Measurements from ENCODE around the gene PRAMEF5.
"Not testable (repeated sequence)": the region's sequence is repeated elsewhere in the genome, so short reads cannot be mapped to it uniquely, and the experiment has no call there.

Gene PRAMEF5

GRCh38 chr1:13253898-13254297 lies at the start of gene PRAMEF5:
TSS of gene PRAMEF5 (plus strand) at chr1:13254198. CDS start at chr1:13259269, 5,071 bp downstream.
- DNase-seq, result not testable (repeated sequence)

DNA sequence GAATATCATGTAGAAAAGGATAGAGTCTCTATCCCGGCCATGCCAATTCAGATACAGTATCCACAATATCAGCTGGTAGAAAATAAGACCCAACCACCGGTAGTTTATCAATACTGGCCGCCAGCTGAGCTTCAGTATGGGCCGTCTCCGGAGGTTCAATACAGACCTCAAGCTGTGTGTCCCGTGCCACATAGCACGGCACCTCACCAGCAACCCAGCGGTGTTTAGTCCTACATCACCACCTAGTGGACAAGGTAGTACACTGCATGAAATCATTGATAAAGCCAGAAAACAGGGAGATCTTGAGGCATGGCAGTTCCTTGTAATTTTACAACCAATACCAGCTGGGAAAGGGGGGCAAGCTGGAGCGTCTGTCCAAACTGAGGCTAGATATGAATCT lies 45.3 kb upstream of the PRAMEF5 start:
- DNase-seq, result not testable (repeated sequence)

DNA sequence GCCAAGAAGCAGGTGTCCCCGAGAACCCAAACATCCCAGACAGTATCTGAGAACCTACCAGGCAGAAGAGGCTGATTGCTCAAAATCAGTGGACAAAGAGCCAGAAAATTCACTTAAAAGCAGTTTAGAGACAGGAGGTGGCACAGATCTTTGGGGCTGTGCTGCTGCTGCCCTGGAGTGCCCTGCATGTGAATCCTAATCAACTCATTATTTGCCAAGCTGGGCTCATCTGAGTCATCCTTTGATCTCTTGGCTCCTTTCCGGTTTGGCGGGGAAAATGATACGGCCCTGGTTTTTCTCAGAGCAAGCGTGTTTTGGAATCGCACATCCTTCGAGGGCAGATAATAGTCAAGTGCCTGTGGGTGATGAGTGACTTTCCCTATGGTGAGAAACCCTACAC lies 37.4 kb upstream of the PRAMEF5 start:
- not testable (repeated sequence) for DNase-seq

- DNase-seq, result not testable (repeated sequence)
Observed at GRCh38 chr1:13219203-13219602, 34.8 kb upstream of the PRAMEF5 start.

- DNase-seq, result not testable (repeated sequence)
Observed at GRCh38 chr1:13222788-13223187, 31.2 kb upstream of the PRAMEF5 start.

DNA sequence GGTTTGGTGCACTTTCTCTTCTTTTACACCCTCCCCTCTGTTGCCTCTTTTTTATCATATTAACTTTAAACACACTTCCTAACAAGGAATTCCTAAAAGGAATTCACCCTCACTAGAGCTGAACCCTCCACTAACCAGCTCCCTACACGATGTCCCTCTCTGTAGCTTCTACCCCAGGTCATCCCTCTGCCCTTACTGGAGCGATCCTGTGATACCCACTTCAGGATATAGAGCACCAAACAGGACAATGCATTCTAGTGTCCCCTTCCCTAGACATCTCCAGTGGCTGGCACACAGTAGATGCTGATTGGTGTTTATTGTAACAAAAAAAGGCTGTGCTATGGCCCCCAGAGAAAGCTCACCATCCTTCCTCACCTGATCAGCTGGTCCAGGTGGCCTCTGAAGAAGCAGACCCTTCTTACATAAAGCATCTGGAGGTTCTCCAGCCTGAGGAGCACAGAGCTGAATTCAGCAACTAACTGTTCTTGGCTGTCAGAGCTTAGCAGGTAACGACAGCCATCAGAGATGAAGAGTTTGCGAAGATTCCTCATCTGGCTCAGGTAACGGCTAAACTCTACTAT lies 29.4 kb upstream of the PRAMEF5 start:
- no peak for DNase-seq

DNA sequence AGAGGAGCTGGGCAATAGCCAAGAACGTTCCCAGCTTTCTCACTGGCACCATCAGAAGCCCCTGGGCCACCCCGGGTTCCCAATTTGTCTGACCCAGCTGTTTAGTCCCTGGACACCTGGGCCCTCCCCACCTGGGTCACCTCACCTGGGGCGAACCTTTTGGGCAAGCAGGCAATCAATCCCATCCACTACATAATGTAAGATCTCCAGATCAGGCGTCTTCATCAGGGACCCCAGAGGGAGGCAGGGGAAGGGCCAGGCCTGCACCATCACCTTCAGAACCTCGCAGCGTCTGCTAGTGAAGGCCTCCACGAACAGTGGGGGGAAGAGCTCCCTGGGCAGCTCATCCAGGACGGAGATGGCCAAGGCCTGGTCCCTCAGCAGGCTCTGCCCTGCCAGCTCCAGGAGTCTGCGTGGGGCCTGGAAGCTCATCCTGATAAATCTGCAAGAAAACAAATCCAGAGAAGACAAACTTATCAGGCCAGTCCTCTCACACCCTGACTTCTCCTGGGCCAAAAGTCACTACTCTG lies 28.3 kb upstream of the PRAMEF5 start, which contains the start of gene PRAMEF18:
PRAMEF18 (minus strand) TSS at position 480 of the 530 bp plus-strand sequence; CDS start at position 432, 48 bp downstream.
- not testable (repeated sequence) for DNase-seq

DNA sequence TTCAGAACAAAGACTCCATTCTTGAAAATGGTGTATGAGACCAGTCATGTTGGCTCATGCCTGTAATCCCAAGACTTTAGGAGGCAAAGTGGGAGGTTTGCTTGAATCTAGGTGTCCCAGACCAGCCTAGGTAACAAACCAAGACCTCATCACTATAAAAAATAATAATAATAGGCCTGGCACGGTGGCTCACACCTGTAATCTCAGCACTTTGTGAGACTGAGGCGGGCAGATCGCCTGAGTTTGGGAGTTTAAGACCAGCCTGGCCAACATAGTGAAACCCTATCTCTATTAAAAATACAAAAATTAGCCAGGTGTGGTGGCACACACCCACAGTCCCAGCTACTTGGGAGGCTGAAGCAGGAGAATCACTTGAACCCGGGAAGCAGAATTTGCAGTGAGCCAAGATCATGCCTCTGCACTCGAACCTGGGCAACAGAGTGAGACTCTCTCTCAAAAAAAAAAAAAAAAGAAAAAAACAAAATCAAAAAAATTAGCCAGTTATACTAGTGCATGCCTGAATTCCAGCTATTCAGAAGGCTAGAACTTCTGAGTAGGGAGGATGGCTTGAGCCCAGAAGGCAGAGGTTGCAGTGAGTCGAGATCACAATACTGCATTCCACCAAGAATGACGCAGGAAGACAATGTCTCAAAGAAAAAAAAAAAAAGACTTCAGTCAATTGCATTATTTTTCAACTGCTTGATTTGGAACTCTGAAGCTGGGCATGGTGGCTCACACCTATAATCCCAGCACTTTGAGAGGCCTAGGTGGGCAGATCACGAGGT lies 26.5 kb upstream of the PRAMEF5 start:
- not testable (repeated sequence) for DNase-seq

GRCh38 chr1:13228343-13228781 lies 25.6 kb upstream of the PRAMEF5 start:
- peak; percentile 11 to 25 for DNase-seq

- not testable (repeated sequence) for DNase-seq
Observed at GRCh38 chr1:13230096-13230495, 23.9 kb upstream of the PRAMEF5 start.

DNA sequence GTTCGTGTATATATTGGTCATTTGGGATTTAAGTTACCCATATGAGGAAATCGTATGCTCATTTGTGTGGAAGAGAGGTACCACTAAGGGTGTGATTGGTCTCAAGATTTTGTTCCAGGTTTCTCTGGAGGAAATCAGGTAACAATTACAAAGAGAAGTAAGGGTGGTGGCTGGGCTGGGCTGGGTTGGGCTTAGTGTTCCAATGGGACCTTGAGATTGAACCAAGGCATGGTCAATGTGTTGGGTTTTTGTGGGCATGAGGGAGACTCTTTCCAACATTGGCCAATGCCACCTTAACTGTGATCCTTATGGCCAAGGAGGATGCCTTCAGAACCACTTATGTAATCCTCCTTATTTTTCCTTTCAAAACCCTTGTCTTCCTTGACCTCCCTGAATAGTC lies 23.4 kb upstream of the PRAMEF5 start:
- not testable (repeated sequence) for DNase-seq

- DNase-seq, result not testable (repeated sequence)
Observed at GRCh38 chr1:13231061-13231750, 22.8 kb upstream of the PRAMEF5 start.

- DNase-seq, result not testable (repeated sequence)
Observed at GRCh38 chr1:13232056-13232455, 21.9 kb upstream of the PRAMEF5 start.

- not testable (repeated sequence) for DNase-seq
Observed at GRCh38 chr1:13234057-13234456, 19.9 kb upstream of the PRAMEF5 start.

GRCh38 chr1:13237572-13237971 lies 16.4 kb upstream of the PRAMEF5 start:
- not testable (repeated sequence) for DNase-seq

- not testable (repeated sequence) for DNase-seq
Observed at GRCh38 chr1:13239633-13240032, 14.4 kb upstream of the PRAMEF5 start.

DNA sequence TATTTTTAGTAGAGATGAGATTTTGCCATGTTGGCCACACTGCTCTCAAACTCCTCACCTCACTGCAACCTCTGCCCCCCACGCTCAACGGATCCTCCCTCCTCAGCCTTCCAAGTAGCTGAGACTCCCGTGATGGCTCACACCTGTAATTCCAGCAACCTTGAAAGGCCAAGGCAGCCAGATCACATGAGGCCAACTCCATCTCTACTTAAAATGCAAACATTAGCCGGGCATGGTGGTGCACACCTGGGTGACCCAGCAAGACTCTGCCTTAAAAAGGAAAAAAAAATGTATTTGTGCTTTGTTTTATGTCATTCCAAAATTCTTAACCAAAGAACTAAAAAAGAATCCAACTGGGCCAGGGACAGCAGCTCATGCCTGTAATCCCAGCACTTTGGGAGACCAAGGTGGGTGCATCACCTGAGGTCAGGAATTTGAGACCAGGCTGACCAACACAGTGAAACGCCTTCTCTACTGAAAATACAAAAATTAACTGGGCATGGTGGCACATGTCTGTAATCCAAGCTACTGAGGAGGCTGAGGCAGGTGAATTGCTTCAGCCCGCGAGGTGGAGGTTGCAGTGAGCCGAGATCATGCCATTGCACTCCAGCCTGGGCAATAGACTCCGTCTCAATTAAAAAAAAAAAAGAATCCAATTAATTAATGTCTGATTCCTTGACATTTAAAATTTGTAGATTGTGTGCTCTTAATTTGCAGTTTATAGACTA lies 10.3 kb upstream of the PRAMEF5 start:
- DNase-seq, result not testable (repeated sequence)

- not testable (repeated sequence) for DNase-seq
Observed at GRCh38 chr1:13245841-13246553, 8.0 kb upstream of the PRAMEF5 start.

DNA sequence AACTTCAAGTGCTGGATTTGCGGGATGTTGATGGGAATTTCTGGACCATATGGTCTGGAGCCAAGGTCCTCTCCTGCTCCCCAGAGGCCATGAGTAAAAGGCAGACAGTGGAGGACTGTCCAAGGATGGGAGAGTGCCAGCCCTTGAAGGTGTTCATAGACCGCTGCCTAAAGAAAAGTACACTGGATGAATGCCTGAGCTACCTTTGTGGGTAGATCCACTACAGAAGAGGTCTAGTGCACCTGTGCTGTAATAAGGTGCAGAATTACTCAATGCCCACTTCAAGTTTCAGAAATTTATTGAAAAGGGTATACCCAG lies 7.5 kb upstream of the PRAMEF5 start:
- DNase-seq, result not testable (repeated sequence)

- DNase-seq, result not testable (repeated sequence)
Observed at GRCh38 chr1:13247122-13247521, 6.9 kb upstream of the PRAMEF5 start.

GRCh38 chr1:13265124-13265523 lies 11.1 kb downstream of the PRAMEF5 start:
- not testable (repeated sequence) for DNase-seq

DNA sequence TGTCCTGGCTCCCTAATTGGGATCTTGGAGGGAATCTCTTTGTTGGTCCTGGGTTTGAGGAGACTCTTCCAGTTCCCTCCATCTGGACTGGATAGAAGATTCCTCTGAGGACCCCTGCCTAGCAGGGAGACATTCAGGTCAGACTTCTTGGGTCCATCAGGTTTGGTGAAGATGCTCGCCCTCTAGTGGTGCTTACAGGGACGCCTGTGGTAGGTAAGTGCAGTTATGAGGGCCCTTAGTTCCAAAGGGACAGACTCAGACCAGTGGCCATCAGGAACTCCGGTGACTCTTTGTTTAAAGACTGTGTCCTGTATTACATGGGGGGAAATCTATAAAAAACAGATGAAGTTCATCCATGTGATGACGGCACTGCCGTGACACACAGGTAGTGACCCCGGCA lies 23.0 kb downstream of the PRAMEF5 start:
- DNase-seq, result not testable (repeated sequence)

Measured in activated CD4-positive, alpha-beta T cell treated with anti-CD3 and anti-CD28 coated beads for 4 hours (primary cell).